ENCODE data around the gene SLC44A4.
"Not testable (repeated sequence)": the region's sequence is repeated elsewhere in the genome, so short reads cannot be mapped to it uniquely, and the experiment has no call there.

Gene SLC44A4

GRCh38 chr6:31825553-31825952 lies 53.2 kb downstream of the SLC44A4 start:
- FAIRE-seq, result no peak

GRCh38 chr6:31823592-31824196 lies 55.1 kb downstream of the SLC44A4 start:
- FAIRE-seq, result not testable (repeated sequence)

- FAIRE-seq, result no peak
These were observed 56.6 kb downstream of the SLC44A4 start for GRCh38 chr6:31822036-31822821.

- FAIRE-seq, result no peak
These were observed 57.3 kb downstream of the SLC44A4 start for GRCh38 chr6:31821301-31822035.

- not testable (repeated sequence) for FAIRE-seq
These were observed 58.4 kb downstream of the SLC44A4 start for GRCh38 chr6:31820399-31820798.

- FAIRE-seq, result no peak
These were observed 58.9 kb downstream of the SLC44A4 start for GRCh38 chr6:31819871-31820299.

- FAIRE-seq, result not testable (repeated sequence)
These were observed 60.8 kb downstream of the SLC44A4 start for GRCh38 chr6:31817929-31818511.

- not testable (repeated sequence) for FAIRE-seq
These were observed 61.5 kb downstream of the SLC44A4 start for GRCh38 chr6:31817133-31817928.

GRCh38 chr6:31815025-31815838 lies 63.6 kb downstream of the SLC44A4 start, which contains the start of the genes HSPA1A and HSPA1L:
Gene HSPA1A (plus strand): TSS chr6:31815543. CDS start chr6:31815757, 214 bp downstream.
Gene HSPA1L (minus strand): TSS chr6:31815283. CDS start chr6:31811972, 3,311 bp downstream.
- peak; percentile 95 for FAIRE-seq

GRCh38 chr6:31814677-31815024 lies 64.1 kb downstream of the SLC44A4 start:
- peak; percentile 46 for FAIRE-seq

GRCh38 chr6:31813465-31813849 lies 65.3 kb downstream of the SLC44A4 start:
- FAIRE-seq, result no peak

Measured in A204.1 (cell line).